Astrocyte (in vitro differentiated cells and primary cell): ENCODE results near the gene CAPZA2.

ENCODE experiments used
- CTCF ChIP-seq: IDR thresholded peaks from 2 replicates; pipeline ENCODE4 v1.5.1; 2011; ENCODE audit warnings: low read depth, mild to moderate bottlenecking, inconsistent platforms, low read length, moderate library complexity; ENCODE audit not compliant: insufficient read depth
- EZH2 ChIP-seq: IDR thresholded peaks from 2 replicates; pipeline ENCODE4 v1.6.1; 2012; ENCODE audit warnings: mild to moderate bottlenecking, low read length, inconsistent platforms; ENCODE audit not compliant: insufficient read depth

DNA sequence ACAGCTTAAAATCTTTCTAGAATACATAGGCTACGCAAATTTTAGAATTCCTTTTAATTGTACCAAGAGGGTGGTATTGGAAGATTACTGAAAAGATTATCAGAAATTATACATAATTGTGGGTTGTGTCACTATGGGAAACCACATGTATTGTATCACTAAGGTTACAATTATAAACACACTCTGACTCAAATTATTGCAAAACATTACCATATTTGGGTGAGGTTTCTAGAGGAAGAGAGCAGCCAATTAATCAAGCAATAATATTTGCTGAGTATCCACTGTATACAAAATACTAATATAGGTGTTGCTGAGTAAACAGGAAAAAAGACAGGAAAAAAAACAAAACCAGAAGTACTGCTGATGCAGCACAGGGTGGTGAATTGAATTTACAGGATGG lies 3.1 kb upstream of the CAPZA2 start:
- TF ChIP-seq CTCF (no peak), EZH2 (no peak)
